Measurements from ENCODE around the gene PKN3. TPM values are rescaled to one million over a fixed set of nuclear protein-coding genes. Genes with fewer than 3 reads are reported as not detected.

The PKN3 gene
- total RNA-seq, 1 experiment from 2014 or later: 7.8 TPM

DNA sequence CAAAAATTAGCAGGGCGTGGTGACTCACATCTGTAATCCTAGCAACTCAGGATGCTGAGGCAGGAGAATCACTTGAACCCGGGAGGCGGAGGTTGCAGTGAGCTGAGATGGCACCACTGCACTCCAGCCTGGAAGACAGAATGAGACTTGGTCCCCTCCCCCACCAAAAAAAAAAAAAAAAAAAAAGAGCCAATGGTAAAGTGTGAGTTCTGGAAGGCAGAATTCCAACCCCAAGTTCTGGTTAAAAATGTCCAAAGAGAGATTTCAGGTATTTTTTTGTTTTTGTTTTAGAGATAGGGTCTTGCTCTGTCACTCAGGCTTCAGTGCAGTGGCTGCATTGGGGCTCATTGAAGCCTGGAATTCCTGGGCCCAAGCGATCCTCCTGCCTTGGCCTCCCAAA is 14.8 kb upstream of the PKN3 start:
- H3K79me2 ChIP-seq (ENCODE audit: low read length): peaks cover 84% of the 10 kb centered on the region
- H3K36me3 ChIP-seq (ENCODE audit: low read depth, low read length): peaks cover 19% of the 10 kb centered on the region
- DNase-seq (no peak), ATAC-seq (no peak)
- no peak overlapping the region for H3K4me2 ChIP-seq (ENCODE audit: low read length)
- TF ChIP-seq, protein P1, sequence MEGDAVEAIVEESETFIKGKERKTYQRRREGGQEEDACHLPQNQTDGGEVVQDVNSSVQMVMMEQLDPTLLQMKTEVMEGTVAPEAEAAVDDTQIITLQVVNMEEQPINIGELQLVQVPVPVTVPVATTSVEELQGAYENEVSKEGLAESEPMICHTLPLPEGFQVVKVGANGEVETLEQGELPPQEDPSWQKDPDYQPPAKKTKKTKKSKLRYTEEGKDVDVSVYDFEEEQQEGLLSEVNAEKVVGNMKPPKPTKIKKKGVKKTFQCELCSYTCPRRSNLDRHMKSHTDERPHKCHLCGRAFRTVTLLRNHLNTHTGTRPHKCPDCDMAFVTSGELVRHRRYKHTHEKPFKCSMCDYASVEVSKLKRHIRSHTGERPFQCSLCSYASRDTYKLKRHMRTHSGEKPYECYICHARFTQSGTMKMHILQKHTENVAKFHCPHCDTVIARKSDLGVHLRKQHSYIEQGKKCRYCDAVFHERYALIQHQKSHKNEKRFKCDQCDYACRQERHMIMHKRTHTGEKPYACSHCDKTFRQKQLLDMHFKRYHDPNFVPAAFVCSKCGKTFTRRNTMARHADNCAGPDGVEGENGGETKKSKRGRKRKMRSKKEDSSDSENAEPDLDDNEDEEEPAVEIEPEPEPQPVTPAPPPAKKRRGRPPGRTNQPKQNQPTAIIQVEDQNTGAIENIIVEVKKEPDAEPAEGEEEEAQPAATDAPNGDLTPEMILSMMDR (conservative IDR thresholded peaks at IDR 0.05; ENCODE audit: low read depth, low read length): no peak
- TF ChIP-seq EZH2phosphoT487 (IDR thresholded peaks at IDR 0.05; ENCODE audit: borderline replicate concordance, low read length) (no peak), EZH2 (IDR thresholded peaks at IDR 0.05; ENCODE audit: low read length, unreplicated experiment) (no peak)
- no peak overlapping the region for H2AFZ ChIP-seq (ENCODE audit: low read length)
- BruUV-seq (replicated peaks): no TSS peak
- no peaks in the 10 kb centered on the region for H3K9me3 ChIP-seq (ENCODE audit: low read length)
- H3K4me3 ChIP-seq (ENCODE audit: low read length): no peak overlapping the region
- H4K20me1 ChIP-seq (ENCODE audit: low read length): peaks cover 19% of the 10 kb centered on the region
- ChIA-PET POLR2A (ENCODE audit: unreplicated experiment) (no interaction called here), CTCF (no interaction called here)
- H3F3A ChIP-seq (ENCODE audit: low read length, unreplicated experiment): no peaks in the 10 kb centered on the region
- H3K9ac ChIP-seq (ENCODE audit: low read length): no peak overlapping the region
- no peaks in the 10 kb centered on the region for H3K27me3 ChIP-seq (ENCODE audit: low read length)
- H3K4me1 ChIP-seq (ENCODE audit: insufficient read depth, low read length): peaks cover 48% of the 10 kb centered on the region
- intact Hi-C loops (cut with micrococcal nuclease): no loop called here
- no peak overlapping the region for H3K27ac ChIP-seq (ENCODE audit: low read length)
- no peaks in the 10 kb centered on the region for H3K9me2 ChIP-seq (replicated peaks; ENCODE audit: low read length)

DNA sequence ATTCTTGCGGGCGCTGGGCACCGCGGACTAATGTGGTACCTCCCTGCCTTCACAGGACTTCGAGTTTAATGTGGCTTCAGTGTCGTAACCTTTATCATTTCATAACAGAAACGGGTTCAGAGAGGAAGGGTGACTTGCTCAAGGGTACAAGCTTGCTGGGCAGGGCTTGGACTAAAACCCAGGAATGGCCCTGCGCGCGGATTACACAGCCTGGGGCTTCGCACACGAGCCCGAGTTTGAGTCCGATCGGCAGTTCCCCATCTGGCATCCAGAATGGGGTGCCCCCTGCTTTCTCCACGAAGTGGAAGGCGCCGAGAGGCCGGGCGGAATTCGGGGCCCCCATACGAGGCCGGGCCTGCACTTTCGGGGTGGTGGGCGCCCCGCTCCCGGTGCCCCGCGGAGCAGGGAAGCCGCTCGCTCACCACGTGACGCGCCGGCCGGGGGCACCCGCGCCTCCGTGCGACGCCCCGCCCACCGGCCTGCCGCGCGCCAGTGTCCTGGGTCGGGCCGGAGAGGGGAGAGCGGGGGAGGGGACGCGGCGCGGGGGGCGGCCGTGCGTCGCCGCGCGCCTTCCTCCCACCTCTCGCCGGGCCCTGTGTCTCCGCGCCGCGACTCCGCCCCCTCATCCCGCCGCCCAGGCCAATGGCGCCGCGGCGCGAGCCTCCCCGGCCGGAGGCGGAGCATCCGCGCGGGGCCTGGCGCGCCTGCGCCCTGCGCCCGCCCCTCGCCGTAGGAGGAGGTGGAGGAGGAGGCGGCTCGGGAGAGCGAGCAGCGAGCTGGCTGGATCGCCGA is 13.6 kb upstream of the PKN3 start, which contains the start of gene SET:
Gene SET, plus strand, starts transcription at position 722 of the 792 bp plus-strand sequence. CDS start 361 bp downstream, outside the sequence.
- Histone ChIP-seq H2AFZ (ENCODE audit: low read length) (peak within 1 kb of the TSS; percentile 75), H4K20me1 (ENCODE audit: low read length) (peaks cover 19% of the 10 kb centered on the region), H3K9me2 (replicated peaks; ENCODE audit: low read length) (no peaks in the 10 kb centered on the region), H3K4me1 (ENCODE audit: insufficient read depth, low read length) (peaks cover 41% of the 10 kb centered on the region), H3K9me3 (ENCODE audit: low read length) (no peaks in the 10 kb centered on the region), H3K36me3 (ENCODE audit: low read depth, low read length) (peaks cover 31% of the 10 kb centered on the region), H3K9ac (ENCODE audit: low read length) (peak within 1 kb of the TSS; percentile 93), H3F3A (ENCODE audit: low read length, unreplicated experiment) (no peaks in the 10 kb centered on the region), H3K27ac (ENCODE audit: low read length) (peak within 1 kb of the TSS; percentile 52), H3K27me3 (ENCODE audit: low read length) (no peaks in the 10 kb centered on the region), H3K4me2 (ENCODE audit: low read length) (peak within 1 kb of the TSS; percentile 84), H3K79me2 (ENCODE audit: low read length) (peaks cover 86% of the 10 kb centered on the region), H3K4me3 (ENCODE audit: low read length) (peak within 1 kb of the TSS; percentile 99)
- ChIA-PET POLR2A (ENCODE audit: unreplicated experiment) (no interaction called here), CTCF (no interaction called here)
- ATAC-seq (peak; percentile 70), DNase-seq (peak; percentile 92)
- no TSS peak for BruUV-seq (replicated peaks)
- TF ChIP-seq EZH2phosphoT487 (IDR thresholded peaks at IDR 0.05; ENCODE audit: borderline replicate concordance, low read length): peak; percentile 50; the same call in 1 of the 2 replicates
- TF ChIP-seq, protein P1 (conservative IDR thresholded peaks at IDR 0.05; ENCODE audit: low read depth, low read length): no peak
- intact Hi-C loops (cut with micrococcal nuclease): no loop called here

DNA sequence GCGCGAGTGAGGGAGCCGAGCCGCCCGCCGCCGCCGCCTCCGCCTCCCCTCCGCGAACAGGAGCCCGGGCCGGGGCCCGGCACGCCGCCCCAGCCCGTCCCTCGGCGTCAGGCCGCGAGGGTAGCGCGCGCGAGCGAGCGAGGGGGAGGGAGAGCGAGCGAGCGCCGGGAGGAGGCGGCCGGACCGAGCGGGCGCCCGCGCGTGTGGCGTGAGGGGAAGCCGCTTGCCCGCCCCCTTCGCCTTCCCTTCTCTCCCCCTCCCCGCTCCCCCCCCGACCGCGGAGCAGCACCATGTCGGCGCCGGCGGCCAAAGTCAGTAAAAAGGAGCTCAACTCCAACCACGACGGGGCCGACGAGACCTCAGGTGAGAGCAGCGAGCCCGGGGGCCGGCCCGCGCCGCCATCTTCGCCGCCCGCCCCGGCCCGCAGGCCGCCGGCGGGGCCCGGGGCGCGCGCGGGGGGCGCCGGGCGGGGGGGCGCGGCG is 13.0 kb upstream of the PKN3 start:
- Histone ChIP-seq H3K9me3 (ENCODE audit: low read length) (no peaks in the 10 kb centered on the region), H3K4me3 (ENCODE audit: low read length) (peak overlapping the region; percentile 65), H3K27ac (ENCODE audit: low read length) (no peak overlapping the region), H3K9me2 (replicated peaks; ENCODE audit: low read length) (no peaks in the 10 kb centered on the region), H3K79me2 (ENCODE audit: low read length) (peaks cover 79% of the 10 kb centered on the region), H3K9ac (ENCODE audit: low read length) (peak overlapping the region; percentile 71), H3K36me3 (ENCODE audit: low read depth, low read length) (peaks cover 37% of the 10 kb centered on the region), H2AFZ (ENCODE audit: low read length) (no peak overlapping the region), H4K20me1 (ENCODE audit: low read length) (peaks cover 22% of the 10 kb centered on the region), H3K4me1 (ENCODE audit: insufficient read depth, low read length) (peaks cover 41% of the 10 kb centered on the region), H3F3A (ENCODE audit: low read length, unreplicated experiment) (peaks cover 1% of the 10 kb centered on the region), H3K4me2 (ENCODE audit: low read length) (no peak overlapping the region), H3K27me3 (ENCODE audit: low read length) (no peaks in the 10 kb centered on the region)
- ATAC-seq: peak; percentile 1; the same call in 1 of the 2 replicates
- CTCF ChIA-PET: interaction anchor here (0.6 kb wide), 1 partner anchor 99 kb away, joined by 7 read pairs; no protein-coding TSS in a partner anchor
- no peak for DNase-seq
- no TSS peak for BruUV-seq (replicated peaks)
- POLR2A ChIA-PET (ENCODE audit: unreplicated experiment): no interaction called here
- TF ChIP-seq EZH2phosphoT487 (IDR thresholded peaks at IDR 0.05; ENCODE audit: borderline replicate concordance, low read length) (no peak), EZH2 (IDR thresholded peaks at IDR 0.05; ENCODE audit: low read length, unreplicated experiment) (no peak)
- TF ChIP-seq, protein P1 (conservative IDR thresholded peaks at IDR 0.05; ENCODE audit: low read depth, low read length): no peak
- intact Hi-C loops (cut with micrococcal nuclease): no loop called here
